GM03348 (cell line): Measurements from ENCODE around the gene TSC22D1.
"Not testable (repeated sequence)": the region's sequence is repeated elsewhere in the genome, so short reads cannot be mapped to it uniquely, and the experiment has no call there.

ENCODE experiments used
- DNase-seq: peaks from one replicate; pipeline ENCODE4 v3.0.0; 2012; ENCODE audit warnings: low spot score

Gene TSC22D1

DNA sequence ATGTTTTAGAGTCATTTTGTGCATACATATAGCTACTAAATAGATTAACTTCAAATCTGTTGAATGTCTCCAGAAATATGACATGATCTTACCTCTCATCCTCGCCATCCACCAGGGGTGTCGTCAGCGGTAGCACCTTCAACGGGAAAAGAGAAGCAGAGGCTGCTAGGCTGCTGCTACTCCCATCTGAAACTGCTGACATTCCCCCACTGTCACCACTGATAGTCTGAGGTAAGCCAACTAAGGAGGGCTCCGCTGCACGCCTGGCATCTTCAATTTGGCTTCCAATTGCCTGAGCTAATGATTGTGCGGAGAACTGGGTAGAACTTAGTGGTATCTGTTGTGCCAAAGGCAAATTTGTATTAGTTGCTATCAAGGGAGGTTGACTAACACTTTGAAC lies 3.1 kb downstream of the TSC22D1 start:
- DNase-seq, result no peak

GRCh38 chr13:44566601-44567000 lies 9.5 kb downstream of the TSC22D1 start:
- no peak for DNase-seq

GRCh38 chr13:44565881-44566280 lies 10.2 kb downstream of the TSC22D1 start:
- DNase-seq, result no peak

DNA sequence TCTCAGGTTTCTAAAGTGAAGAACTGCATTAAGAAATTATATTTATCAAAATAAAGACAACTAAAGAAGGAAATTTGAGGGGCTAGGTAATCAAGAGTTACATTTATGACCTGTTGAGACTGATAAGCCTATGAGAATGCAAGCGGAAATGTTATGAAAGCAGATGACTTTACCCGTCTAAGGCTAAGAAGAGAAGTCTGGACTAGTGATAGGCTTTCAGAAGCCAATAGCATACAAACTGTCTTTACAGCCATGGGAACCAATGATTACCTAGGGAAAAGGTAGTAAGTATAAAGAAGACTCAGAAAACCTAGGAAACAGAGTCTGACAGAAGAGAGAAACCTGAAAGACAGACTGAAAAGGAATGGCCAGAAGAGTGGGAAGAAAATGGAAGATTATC lies 11.2 kb downstream of the TSC22D1 start:
- no peak for DNase-seq

- DNase-seq, result not testable (repeated sequence)
Measured at GRCh38 chr13:44562853-44563252, 13.3 kb downstream of the TSC22D1 start.

- no peak for DNase-seq
Measured at GRCh38 chr13:44561351-44561750, 14.8 kb downstream of the TSC22D1 start.

DNA sequence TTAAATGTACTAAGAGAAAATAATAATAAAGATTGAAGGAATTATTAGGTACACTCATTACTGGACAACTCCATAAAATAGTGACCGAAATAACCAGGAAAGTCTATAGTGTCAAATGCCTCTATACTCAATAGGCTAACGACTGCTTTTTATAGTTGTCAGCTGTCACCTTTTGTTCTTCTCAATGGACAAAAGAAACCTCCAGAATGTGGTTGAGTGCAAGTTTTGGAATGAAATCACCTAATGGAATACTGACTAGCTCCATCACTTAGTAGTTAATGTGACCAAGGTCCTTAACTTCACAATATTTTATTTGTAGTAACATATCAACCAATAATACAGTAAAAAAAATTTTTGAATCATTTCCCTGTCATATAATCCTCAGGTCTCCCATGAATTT lies 18.1 kb downstream of the TSC22D1 start:
- DNase-seq, result no peak

GRCh38 chr13:44555207-44555606 lies 20.9 kb downstream of the TSC22D1 start:
- DNase-seq, result no peak

DNA sequence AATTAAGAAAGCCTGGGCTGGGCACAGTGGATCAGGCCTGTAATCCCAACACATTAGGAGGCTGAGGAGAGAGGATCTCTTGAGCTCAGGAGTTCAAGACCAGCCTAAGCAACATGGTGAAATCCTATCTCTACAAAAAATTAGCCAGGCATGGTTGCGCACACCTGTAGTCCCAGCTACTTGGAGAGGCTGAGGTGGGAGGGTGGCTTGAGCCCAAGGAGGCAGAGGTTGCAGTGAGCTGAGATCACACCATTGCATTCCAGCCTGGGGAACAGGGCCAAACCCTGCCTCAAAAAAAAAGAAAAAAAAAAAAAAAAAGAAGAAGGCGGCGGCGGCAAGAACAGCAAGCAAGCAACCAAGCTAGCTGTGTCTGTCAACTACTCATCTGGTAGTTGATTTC lies 26.7 kb downstream of the TSC22D1 start:
- DNase-seq, result no peak

GRCh38 chr13:44546164-44546563 lies 30.0 kb downstream of the TSC22D1 start:
- no peak for DNase-seq

DNA sequence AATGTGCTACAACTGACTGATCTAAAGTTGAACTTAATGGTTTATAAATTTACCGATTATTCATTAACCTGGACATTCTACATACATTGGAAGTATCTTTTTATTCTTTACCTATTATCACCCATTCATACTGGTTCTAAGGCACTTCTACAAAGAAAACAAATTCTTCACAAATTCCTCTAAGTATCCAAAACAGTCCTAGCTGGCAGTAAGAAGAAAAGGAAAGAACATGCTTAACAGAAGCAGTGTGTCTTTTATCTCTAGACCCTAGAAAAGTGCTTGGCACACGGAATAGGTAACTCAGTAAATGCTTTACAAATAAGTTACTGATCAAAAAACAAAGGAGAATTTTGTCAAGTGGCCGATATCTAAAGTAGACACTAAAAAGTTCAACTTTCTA lies 32.8 kb downstream of the TSC22D1 start:
- DNase-seq, result no peak

- no peak for DNase-seq
Measured at GRCh38 chr13:44542361-44542760, 33.8 kb downstream of the TSC22D1 start.

GRCh38 chr13:44541601-44542000 lies 34.5 kb downstream of the TSC22D1 start:
- DNase-seq, result no peak

- no peak for DNase-seq
Measured at GRCh38 chr13:44540761-44541434, 35.2 kb downstream of the TSC22D1 start.

DNA sequence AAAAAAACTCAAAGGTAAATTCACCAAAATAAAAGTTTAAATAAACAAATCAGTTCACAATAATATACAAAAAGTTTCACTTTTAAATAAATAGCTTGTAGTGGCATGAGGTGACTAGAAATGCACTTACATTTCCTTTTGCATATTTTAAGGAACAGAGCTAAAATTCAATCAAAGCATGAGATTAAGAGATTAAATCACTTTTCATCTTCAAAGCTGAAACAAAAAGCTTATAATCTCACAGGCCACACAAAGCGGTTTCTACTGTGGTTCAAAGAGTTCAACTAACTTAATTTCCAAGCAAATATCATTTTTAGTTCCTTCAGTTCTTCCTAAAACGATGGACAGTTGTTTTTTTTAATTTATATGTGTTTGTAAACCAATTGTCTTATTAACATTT lies 38.9 kb downstream of the TSC22D1 start:
- DNase-seq, result no peak

DNA sequence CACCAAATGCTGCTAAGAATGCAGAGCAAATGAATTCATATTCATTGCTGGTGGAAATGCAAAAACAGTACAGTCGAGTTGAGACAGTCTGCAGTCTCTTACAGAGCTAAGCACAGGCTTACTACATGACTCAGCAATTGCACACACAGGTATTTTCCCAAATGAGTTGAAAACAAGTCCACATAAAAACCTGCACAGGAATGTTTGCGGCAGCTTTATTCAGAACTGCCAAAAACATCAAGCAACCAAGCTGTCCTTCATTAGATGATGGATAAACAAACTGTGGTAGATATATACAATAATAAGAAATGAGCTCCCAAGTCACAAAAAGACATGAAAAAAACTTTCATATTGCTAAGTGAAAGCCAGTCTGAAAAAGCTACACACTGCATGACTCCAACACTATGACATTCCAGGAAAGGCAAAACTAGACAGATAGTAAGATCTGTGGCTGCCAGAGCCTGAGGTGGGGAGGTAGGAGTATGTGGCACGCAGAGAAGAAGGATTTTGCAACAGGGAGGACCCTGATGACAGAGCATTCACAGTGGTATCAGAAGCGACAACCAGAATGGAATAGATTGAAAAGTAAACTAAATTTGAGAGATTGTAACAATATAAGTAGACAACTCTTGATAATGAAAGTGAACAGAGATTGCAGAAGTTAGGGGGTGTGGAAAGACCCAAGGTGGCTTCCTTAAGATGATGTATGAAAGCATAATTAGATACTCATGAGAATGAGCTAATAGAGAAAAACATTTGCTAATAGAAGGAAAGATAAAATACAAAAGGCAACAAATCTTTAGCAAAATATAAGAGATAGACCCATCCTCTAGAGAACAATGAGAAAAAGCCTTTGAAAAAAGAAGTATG lies 52.7 kb downstream of the TSC22D1 start:
- peak; percentile 23 for DNase-seq

- DNase-seq, result no peak
Measured at GRCh38 chr13:44519642-44520041, 56.5 kb downstream of the TSC22D1 start.

DNA sequence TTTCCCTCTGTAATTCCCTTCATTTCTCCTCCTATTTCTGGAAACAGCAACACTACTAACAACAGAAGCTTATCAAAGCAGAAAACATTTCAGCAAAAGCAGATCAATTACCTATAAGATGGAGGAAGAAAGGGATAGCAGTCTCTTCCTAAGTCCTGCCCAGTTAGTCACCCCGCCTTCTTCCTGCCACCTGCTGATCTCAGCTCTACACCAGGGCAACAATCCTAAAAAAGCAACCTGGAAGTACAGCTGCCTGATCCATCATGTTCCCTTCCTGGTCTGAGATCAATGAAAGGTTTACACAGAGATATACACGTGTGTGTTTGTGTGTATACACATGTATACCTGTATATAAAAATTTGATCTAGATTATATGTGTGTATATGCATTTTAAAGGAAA lies 59.4 kb downstream of the TSC22D1 start:
- DNase-seq, result no peak

DNA sequence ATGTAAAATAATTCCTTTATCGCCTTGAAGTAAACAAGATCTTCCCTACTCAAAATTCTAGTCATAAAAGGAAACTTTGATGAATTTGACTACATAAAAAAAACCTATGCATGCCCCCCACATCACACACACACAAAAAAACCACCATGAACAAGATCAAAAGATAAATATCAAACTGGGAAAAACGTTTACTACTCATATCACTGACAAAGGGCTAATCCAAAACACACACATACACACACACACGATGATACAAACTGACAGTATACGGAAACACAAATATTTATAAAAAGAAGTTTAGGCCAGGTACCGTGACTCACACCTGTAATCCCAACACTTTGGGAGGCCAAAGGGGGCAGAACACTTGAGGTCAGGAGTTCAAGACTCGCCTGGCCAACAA lies 61.9 kb downstream of the TSC22D1 start:
- no peak for DNase-seq

GRCh38 chr13:44509853-44510252 lies 66.3 kb downstream of the TSC22D1 start:
- DNase-seq, result not testable (repeated sequence)

GRCh38 chr13:44508562-44509077 lies 67.5 kb downstream of the TSC22D1 start:
- no peak for DNase-seq

DNA sequence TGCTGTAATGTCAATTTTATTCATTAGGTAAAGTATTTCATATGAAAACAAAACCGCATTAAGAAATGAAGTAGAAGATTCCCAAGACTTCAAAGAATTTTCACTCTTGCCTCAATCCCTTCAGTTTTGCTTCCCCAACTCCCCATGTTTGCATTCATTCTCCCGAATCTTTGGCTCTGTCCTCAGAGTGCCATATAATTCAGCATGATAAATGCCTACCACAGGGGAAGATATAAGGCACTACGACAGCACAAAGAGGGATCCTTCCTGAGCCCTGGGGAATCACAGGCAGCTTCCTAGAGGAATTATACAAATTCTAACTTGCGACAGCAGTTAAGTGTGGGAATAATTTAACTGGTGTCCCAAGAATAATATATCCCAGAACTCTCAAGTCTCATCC lies 68.5 kb downstream of the TSC22D1 start:
- no peak for DNase-seq

GRCh38 chr13:44506719-44507118 lies 69.4 kb downstream of the TSC22D1 start:
- no peak for DNase-seq
